NCI-H226 (cell line): ENCODE data around the gene DHX8.
"Not testable (repeated sequence)": the region's sequence is repeated elsewhere in the genome, so short reads cannot be mapped to it uniquely, and the experiment has no call there.

Source experiments
- DNase-seq: peaks from one replicate; pipeline ENCODE4 v3.0.0-alpha.2; 2015

DHX8 gene

GRCh38 chr17:43483674-43484551 lies at the start of gene DHX8:
Gene DHX8, plus strand, starts transcription at chr17:43483975. Its CDS starts 63 bp downstream, at chr17:43484038.
- peak; percentile 96 for DNase-seq

DNA sequence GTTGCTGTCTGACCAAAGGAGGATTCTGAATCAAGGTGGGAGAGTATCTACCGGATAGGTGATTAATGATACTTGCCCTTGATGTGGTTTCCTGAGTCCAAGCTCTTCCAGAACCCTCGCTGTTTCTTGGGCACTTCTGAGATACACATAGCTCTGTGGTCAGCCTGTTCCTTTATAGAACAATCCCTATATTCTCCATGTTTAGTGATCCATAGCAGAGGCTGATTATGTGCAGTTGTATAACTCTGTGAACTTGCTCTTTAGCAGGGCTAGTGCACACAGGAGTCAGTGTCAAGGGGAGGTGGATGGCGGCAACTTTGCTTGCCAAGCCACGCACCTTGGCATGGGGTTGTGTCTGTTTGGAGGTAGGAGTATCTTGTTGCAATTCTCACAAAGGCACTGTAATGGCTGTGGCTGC lies 48.9 kb upstream of the DHX8 start:
- peak; percentile 88 for DNase-seq

DNA sequence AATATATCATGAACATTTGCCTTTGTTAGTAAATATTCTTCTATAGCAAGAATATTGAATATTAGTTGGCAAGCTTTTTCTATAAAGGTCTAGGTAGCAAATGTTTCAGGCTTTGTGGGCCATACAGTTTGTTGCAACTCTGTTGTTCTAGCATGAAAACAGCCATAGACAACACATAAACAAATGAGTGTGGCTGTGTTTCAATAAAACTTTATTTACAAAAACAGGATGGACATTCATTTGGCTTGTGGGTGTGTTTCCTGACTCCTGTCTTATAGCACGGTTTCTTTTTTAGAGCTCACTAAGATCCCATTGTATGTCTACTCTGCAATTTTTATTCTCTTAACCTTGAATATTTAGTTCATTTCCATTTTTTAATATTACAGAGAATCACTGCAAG lies 46.0 kb upstream of the DHX8 start:
- DNase-seq: no peak

- no peak for DNase-seq
Observed at GRCh38 chr17:43438626-43439025, 45.1 kb upstream of the DHX8 start.

GRCh38 chr17:43439041-43439440 lies 44.7 kb upstream of the DHX8 start:
- DNase-seq: no peak

DNA sequence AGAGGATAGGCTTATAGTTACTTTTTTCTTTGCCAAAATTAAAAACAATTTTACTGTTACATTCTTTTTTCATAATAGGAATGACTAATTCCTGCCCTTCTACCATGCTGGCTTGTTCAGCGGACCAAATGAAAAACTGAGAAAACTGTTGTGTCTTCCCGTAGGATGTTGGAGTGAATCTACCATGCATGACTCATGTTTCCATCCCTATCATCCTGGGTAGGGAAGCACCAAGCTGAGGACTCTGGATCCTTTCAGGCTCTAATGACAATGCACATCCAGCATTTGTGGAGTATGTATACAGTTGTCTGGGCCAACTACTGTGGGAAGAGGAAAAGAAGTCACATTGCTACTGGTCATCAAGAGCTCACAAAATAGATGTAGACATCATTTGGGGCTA lies 41.1 kb upstream of the DHX8 start:
- DNase-seq: peak; percentile 37

DNA sequence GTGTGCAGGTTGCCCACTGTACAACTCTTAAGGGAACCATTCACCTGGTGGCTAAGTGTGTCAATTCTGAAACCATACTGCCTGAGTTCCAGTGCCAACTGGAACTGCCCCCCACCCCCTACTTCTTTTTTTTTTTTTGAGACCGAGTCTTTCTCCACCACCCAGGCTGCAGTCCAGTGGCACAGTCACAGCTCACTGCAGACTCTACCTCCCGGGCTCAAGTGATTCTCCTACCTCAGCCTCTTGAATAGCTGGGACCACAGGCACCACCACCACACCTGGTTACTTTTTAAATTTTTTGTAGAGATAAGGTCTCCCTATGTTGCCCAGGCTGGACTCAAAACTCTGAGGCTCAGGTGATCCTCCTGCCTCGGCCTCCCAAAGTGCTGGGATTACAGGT lies 40.4 kb upstream of the DHX8 start:
- no peak for DNase-seq

DNA sequence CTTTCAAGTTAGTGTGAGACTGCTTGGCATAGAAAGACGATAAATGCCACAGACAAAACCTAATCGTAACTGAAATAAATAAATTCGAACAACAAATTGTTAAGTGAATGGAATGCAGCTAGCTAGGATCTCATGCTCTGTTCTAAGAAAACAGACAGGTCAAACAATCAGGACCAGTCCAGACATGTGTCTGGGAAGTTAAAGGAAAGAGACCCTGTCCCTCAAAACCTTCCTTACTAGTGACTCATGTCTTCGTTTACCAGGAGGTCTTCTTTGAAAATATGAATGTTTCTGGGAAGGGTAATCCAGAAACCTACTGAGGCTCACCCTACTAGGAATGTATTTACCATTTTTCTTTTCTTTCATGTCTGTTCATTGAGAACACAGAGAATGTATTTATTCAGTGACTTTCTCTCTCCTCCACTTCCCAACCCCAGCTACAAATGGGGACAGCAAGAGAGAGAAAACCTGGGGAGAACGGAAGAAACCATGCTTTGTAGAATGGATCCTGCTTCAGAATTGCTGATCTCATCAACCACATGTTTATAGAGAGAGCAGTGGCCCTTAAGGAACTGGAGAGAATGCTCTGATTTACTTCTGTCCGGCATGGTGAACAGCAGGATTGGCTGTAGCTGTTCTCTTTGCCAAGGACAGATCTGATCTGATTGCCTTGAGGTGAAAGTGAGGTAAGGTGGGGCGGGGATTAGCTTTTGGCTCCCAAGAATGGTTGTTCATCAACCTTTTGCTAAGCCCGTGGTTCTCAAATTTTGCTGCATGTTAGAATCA lies 39.4 kb upstream of the DHX8 start:
- no peak for DNase-seq

DNA sequence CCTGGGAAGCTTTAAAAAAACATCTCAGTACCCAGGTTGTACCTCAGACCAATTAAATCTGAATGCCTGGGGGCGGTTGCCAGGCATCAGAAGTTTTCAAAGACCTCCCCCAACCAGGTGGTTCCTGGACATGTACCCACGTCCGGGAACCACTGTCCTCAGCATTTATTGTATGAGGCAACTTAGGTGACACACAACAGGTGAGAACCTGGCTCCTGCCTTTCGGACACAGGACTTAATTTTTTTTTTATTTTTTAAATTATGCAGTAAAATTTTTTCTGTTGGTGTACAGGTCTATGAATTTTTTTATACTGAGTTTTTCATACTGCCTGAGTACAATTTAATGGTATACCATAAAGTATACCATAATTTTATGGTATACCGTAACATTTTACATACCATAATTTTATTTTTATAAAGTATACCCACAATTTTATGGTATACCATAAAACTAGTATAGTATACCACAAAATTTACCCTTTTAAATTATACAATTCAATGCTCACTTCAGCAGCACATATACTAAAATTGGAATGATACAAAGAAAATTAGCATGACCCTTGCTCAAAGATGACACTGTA lies 38.7 kb upstream of the DHX8 start:
- no peak for DNase-seq

DNA sequence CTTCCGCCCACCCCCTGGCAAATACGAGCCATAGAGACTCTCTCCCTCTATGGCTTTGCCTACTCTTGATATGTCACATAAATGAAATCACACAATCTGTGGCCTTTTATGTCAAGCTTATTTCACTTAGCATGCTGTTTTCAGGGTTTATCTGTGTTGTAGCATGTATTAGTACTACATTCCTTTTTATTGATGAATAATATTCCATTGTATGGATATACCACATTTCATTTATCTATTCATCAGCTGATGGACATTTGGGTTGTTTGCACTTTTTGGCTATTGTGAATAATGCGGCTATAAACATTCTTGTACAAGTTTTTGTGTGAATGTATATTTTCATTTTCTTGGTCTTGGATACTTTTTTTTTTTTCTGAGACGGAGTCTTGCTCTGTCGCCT lies 37.0 kb upstream of the DHX8 start:
- DNase-seq: no peak

DNA sequence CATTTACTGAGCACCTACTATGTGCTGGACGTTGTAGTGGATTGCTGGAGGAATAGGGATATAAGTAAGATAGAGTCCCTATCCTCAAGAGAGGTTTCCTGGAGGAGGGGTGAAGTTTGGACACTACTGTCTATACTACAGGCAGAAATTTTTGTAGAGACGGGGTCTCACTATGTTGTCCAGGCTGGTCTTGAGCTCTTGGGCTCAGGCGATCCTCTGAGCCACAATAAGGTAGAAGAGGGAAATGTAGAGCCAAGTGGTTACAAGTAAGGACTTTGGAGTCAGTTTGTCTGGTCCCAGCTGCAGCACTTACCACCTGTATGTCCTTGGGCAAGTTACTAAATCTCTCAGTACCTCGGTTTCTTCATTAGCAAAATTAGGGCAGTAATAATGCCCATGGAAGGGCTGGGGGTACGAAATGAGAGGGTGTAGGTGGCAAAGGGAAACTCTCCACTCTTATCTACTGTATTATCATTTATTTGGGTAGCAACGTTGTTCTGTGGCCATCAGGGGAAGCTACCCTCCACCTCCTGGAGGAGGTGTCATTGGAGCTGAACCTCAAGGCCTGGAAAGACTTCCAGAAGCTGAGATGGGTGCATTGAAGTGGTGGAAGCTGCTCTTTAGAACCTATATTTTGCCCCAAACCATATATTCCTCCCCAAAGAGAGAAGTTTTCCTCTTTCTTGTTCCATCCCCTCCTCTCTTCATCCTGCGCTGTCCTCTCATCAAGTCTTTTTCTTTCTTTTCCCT lies 34.9 kb upstream of the DHX8 start:
- no peak for DNase-seq

GRCh38 chr17:43449470-43450248 lies 34.1 kb upstream of the DHX8 start:
- DNase-seq: no peak

GRCh38 chr17:43450791-43451190 lies 33.0 kb upstream of the DHX8 start:
- not testable (repeated sequence) for DNase-seq

GRCh38 chr17:43451741-43452140 lies 32.0 kb upstream of the DHX8 start:
- not testable (repeated sequence) for DNase-seq

- no peak for DNase-seq
Observed at GRCh38 chr17:43453331-43453812, 30.4 kb upstream of the DHX8 start.

GRCh38 chr17:43454868-43455267 lies 28.9 kb upstream of the DHX8 start:
- DNase-seq: no peak

DNA sequence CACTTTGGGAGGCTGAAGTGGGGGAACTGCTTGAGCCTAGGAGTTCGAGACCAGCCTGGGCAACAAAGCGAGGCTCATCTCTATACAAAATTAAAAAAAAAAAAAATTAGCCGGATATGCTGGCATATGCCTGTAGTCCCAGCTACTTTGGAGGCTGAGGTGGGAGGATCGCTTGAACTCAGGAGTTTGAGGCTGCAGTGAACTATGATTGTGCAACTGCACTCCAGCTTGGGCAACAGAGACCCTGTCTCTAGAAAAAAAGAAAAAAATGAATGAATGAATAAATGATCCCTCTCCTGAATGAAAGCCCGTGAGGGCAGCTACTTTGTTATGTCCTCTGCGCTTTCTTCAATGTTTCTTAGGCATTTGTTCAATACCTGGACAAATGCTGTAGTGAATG lies 27.7 kb upstream of the DHX8 start:
- DNase-seq: no peak

GRCh38 chr17:43456661-43457361 lies 27.0 kb upstream of the DHX8 start:
- DNase-seq: no peak

DNA sequence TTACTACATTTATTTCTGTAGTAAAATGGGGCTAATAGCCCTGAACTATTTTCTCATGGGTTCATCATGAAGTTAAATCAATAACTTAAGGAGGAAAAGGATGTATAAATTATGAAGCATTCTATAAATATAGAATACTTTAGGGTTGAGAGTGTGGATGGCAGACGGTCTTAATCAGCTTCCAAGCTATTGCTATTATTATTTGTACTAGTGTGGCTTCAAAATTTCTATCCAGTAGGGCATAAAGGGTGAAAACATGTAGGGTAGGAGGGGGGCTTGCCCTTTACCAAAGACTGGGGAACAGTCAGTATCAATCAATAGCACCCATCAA lies 26.4 kb upstream of the DHX8 start:
- no peak for DNase-seq

DNA sequence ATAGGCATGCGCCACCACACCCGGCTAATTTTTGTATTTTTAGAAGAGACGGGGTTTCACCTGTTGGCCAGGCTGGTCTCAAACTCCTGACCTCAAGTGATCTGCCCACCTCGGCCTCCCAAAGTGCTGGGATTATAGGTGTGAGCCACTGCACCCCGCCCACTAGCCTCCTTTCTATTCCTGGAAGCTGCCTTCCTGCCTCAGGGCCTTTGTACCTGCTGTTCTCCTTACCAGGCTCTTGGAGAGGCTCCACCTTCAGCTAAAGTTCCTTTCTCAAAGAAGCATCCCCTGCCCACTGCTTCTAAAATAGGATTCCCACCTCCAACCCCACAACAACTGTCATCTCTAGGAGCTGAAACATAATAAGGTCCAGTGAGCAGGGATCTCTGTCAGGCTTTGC lies 23.9 kb upstream of the DHX8 start:
- not testable (repeated sequence) for DNase-seq

GRCh38 chr17:43461185-43461584 lies 22.6 kb upstream of the DHX8 start:
- DNase-seq: no peak
